Body of pancreas (tissue), 4 donors: ENCODE measurements around the gene EP400. TPM values are rescaled to one million over a fixed set of nuclear protein-coding genes. Genes with fewer than 3 reads are reported as not detected.
"Not testable (repeated sequence)": the region's sequence is repeated elsewhere in the genome, so short reads cannot be mapped to it uniquely, and the experiment has no call there.

Source experiments
- ATAC-seq: fragments of 150-250 bp; one replicate; pipeline ENCODE4 v1.9.1; 2016
- DNase-seq, 4 donors: peaks; one replicate each; pipeline ENCODE4 v3.0.0-alpha.2; 2019
- H3K27ac ChIP-seq, 4 donors: fragments of 200-600 bp; sonication (generic); 1 replicate in 3 of 4; 2 replicates in 1 of 4; pipeline versions ENCODE4 v1.5.1 to v1.6.1; 2016 to 2019; ENCODE audit warnings: mild to moderate bottlenecking in 1 of 4, mixed read lengths in 1 of 4, moderate library complexity in 1 of 4
- H3K27me3 ChIP-seq, 2 donors: fragments of 200-600 bp; sonication (generic); one replicate each; pipeline ENCODE4 v1.6.0; 2016; ENCODE audit warnings: mild to moderate bottlenecking in 1 of 2
- H3K36me3 ChIP-seq, 2 donors: fragments of 200-600 bp; sonication (generic); replicated peaks in 1 of 2; 2 replicates each; pipeline ENCODE4 v1.5.1; 2016; ENCODE audit warnings: low read depth in 2 of 2; ENCODE audit not compliant: insufficient read depth in 1 of 2
- H3K4me1 ChIP-seq: fragments of 200-600 bp; sonication (generic); one replicate; pipeline ENCODE4 v1.6.0; 2016
- H3K4me3 ChIP-seq, 2 donors: fragments of 200-600 bp; sonication (generic); 1 replicate in 1 of 2; 2 replicates in 1 of 2; pipeline ENCODE4 v1.5.1; 2016 to 2019
- H3K9me3 ChIP-seq, 3 donors: fragments of 200-600 bp; sonication (generic); 1 replicate in 2 of 3; 2 replicates in 1 of 3; pipeline ENCODE4 v1.5.1; 2016
- CTCF ChIP-seq, 7 experiments: fragments of 450-650 bp in 4 of 7; fragments of 200-600 bp in 3 of 7; sonication (generic) in 3 of 7; IDR thresholded peaks; one replicate each; pipeline ENCODE4 v1.5.1; 2016 to 2019; ENCODE audit warnings: antibody characterized with exemption in 7 of 7
- POLR2A ChIP-seq, 3 donors: fragments of 450-650 bp; IDR thresholded peaks; one replicate each; pipeline ENCODE4 v1.6.1; 2016; ENCODE audit warnings: antibody characterized with exemption in 3 of 3, mild to moderate bottlenecking in 2 of 3
- WGBS, 2 donors: methylation state at CpG; one replicate each; pipeline ENCODE4 v1.1.5; 2017; 5-methylcytosine and 5-hydroxymethylcytosine counted together
- intact Hi-C: fragments of 100-400 bp; cut with DNase I; formaldehyde crosslinking; loops from one replicate; pipeline ENCODE4 v1.15.1; 2023
- total RNA-seq, 2 donors: library from RNA; depleted of rRNA; stranded (reverse); fragments of >200 nt; gene quantifications; one replicate each; pipeline ENCODE4 v1.1.0, GENCODE V29; 2016

The EP400 gene
- total RNA-seq, 2 donors from 2014 or later = 20.5 to 22.4 TPM

GRCh38 chr12:132079695-132080094 lies 130.0 kb downstream of the EP400 start:
- 88% methylated on average over 12 of the region's 12 CpGs for WGBS, 2 donors
- no peak overlapping the region for H3K4me3 ChIP-seq
- H3K27me3 ChIP-seq = no peaks in the 10 kb centered on the region
- no peaks in the 10 kb centered on the region for H3K9me3 ChIP-seq
- ATAC-seq (no peak), DNase-seq (no peak)
- TF ChIP-seq CTCF (IDR thresholded peaks at IDR 0.05) = no peak
- TF ChIP-seq POLR2A (IDR thresholded peaks at IDR 0.05) = no peak
- H3K4me1 ChIP-seq = peaks cover 5% of the 10 kb centered on the region
- intact Hi-C loops = no loop called here
- H3K36me3 ChIP-seq = peaks cover 0 to 8% of the 10 kb centered on the region in 2 donors
- no peak overlapping the region for H3K27ac ChIP-seq

GRCh38 chr12:132080515-132080914 lies 130.8 kb downstream of the EP400 start:
- H3K27me3 ChIP-seq, H3K36me3 ChIP-seq, H3K4me3 ChIP-seq, DNase-seq, H3K9me3 ChIP-seq, intact Hi-C loops, ATAC-seq, H3K27ac ChIP-seq: not testable (repeated sequence)
- peaks cover 13% of the 10 kb centered on the region for H3K4me1 ChIP-seq
- WGBS, 2 donors = 85 to 86% methylated on average over 7 of the region's 7 CpGs

GRCh38 chr12:132081423-132081822 lies 131.7 kb downstream of the EP400 start:
- DNase-seq (no peak), ATAC-seq (no peak)
- Histone ChIP-seq H3K27ac (no peak overlapping the region), H3K4me1 (peaks cover 13% of the 10 kb centered on the region), H3K36me3 (peaks cover 0 to 8% of the 10 kb centered on the region in 2 donors), H3K27me3 (no peaks in the 10 kb centered on the region), H3K4me3 (no peak overlapping the region), H3K9me3 (no peaks in the 10 kb centered on the region)
- no peak for TF ChIP-seq POLR2A (IDR thresholded peaks at IDR 0.05)
- no peak for TF ChIP-seq CTCF (IDR thresholded peaks at IDR 0.05)
- WGBS, 2 donors = 77 to 81% methylated on average over 3 to 9 of the region's 9 CpGs
- intact Hi-C loops = no loop called here

- Histone ChIP-seq H3K4me1 (peaks cover 13% of the 10 kb centered on the region), H3K36me3 (no peaks in the 10 kb centered on the region), H3K27me3 (no peaks in the 10 kb centered on the region), H3K9me3 (no peaks in the 10 kb centered on the region), H3K4me3 (no peak overlapping the region), H3K27ac (peak overlapping the region in 1 of 4 donors; percentile 20)
- WGBS, 2 donors = 4 to 8% methylated on average over 8 of the region's 8 CpGs
- intact Hi-C loops = no loop called here
- ATAC-seq (no peak), DNase-seq (no peak)
- no peak for TF ChIP-seq CTCF (IDR thresholded peaks at IDR 0.05)
- TF ChIP-seq POLR2A (IDR thresholded peaks at IDR 0.05) = no peak
Measured at GRCh38 chr12:132083614-132083940, 133.8 kb downstream of the EP400 start.

GRCh38 chr12:132083941-132084620 lies 134.3 kb downstream of the EP400 start:
- intact Hi-C loops = no loop called here
- H3K9me3 ChIP-seq = no peaks in the 10 kb centered on the region
- H3K27me3 ChIP-seq = no peaks in the 10 kb centered on the region
- 0 to 1% methylated on average over 13 to 54 of the region's 84 CpGs for WGBS, 2 donors
- DNase-seq (peak; percentile 92 to 94 (median 94)), ATAC-seq (peak; percentile 98)
- H3K4me3 ChIP-seq = peak overlapping the region; percentile 57 to 88
- peak overlapping the region; percentile 73 to 88 (median 82) for H3K27ac ChIP-seq
- H3K36me3 ChIP-seq = no peaks in the 10 kb centered on the region
- TF ChIP-seq CTCF (IDR thresholded peaks at IDR 0.05) = no peak
- peak; percentile 58 to 82 (median 60) for TF ChIP-seq POLR2A (IDR thresholded peaks at IDR 0.05)
- peaks cover 13% of the 10 kb centered on the region for H3K4me1 ChIP-seq
